Activated naive CD4-positive, alpha-beta T cell treated with anti-CD3 and anti-CD28 coated beads, Interleukin-2, amount 50 U/mL, for 16 hours (primary cell): Measurements from ENCODE around the gene VWA2.

ENCODE experiments used
- DNase-seq: peaks from one replicate; pipeline ENCODE4 v3.0.0-alpha.2; 2020

The VWA2 gene

DNA sequence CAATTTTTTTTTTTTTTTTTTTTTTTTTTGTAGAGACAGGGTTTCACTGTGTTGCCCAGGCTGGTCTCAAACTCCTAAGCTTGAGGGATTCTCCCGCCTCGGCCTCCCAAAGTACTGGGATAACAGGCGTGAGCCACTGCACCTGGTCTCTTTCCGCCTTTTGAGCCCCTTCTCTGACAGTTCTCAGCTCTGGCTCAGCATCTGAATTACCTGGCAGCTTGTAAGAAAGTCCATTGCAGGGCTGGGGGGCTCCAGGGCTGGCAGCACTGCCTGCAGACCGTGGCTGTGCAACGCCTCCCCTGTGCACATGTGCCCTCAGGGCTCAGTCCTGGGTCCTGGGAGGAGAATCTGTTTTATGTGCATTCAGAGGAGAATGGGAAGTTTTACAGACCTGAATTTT lies 37.6 kb downstream of the VWA2 start:
- no peak for DNase-seq

DNA sequence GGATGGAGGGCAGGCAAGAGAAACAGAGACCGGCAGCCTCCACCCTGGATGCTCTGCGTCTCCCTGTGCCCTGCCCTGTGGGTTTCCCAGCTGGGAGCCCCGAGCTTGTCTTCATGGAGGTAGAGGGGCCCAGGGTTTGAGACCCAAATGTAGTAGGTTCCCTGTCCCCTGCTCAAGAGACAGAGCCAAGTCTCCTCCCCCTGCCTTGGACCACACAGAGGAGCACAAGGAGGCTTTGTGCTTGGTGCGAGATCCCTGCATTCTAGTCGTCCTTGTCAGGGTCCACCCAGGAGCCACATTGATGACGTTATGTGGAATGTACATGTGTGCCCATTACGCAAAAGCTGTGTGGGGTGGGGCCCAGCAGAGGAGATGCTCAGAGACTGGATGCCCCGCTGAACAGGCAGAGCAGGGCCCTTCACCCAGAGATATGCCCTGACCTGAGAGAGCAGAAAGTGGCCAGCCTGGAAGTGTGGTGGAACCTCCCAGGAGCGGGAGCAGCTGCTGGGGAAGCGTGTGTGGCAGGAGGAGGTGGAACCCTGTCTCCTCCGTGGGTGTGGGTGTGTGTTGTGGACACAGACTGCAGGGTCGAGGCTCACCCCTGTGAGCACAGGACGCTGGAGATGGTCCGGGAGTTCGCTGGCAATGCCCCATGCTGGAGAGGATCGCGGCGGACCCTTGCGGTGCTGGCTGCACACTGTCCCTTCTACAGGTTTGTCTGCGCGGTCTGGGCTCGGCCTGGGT lies 39.3 kb downstream of the VWA2 start:
- DNase-seq: no peak

DNA sequence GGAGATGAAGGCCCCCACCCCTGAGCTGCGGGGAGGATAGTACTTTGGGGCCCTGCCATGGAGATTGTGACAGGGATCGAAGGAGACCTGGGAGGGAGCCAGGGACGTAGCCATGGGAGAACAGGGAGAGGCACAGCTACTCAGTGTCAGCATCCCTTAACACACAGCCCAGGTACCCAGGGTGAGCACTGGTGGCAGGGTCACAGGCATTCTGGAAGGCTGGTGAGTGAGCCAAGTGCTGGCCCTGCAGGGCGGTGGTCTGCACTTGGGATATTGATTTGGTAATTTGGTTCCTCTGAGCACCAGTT lies 39.8 kb downstream of the VWA2 start:
- no peak for DNase-seq

DNA sequence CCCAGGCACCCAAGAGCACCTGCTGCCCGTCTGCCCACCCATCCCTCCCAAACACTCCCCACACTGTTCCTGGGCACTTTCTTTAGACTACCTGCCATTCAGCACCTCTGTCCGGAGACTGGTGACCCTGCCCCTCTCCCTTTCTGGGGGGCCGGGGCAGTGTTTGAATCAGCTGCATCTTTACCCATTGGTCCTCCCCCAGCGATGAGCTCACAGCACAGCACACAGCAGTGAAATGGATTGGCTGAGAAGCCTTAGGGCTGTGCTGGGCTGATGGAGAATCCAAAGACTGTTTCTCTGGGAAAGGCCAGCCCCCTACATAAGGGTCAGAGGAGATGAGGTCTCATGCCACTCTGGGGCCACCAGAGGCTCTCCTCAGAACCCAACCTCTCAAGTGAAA lies 40.2 kb downstream of the VWA2 start:
- no peak for DNase-seq

DNA sequence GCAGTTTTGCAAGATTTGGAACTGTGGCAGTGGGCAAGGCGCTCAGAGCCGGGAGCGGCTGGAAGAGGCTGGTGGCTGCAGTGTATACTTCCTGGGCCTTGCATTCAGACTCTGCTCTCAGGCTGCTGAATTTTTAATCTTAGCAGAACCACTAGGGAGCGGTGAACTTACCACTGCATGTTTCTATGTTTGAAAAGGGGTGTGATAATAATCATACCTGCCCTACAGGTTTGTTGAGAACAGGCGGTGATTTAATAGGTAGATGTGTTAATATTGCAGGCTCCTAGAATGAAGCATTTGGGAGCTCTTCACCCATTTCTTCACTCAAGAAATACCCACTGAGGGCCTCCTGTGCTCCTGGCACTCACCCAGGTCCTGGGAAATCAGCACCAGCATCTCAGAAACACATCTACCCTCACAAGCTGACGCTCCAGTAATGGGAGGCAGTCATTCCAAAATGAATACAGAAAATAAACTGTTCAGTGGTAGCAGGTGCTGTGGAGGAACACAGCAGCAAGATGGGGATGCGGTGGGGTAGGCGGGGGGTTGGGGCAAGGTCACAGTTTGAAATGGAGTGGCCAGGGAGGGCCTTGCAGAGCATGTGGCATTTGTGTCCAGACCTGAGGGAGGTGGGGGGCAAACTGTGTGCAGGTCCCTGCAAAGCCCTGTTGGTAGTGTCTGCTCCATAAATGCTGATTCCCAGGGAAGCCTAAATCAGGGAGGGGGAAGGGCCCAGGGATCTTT lies 41.0 kb downstream of the VWA2 start:
- no peak for DNase-seq

DNA sequence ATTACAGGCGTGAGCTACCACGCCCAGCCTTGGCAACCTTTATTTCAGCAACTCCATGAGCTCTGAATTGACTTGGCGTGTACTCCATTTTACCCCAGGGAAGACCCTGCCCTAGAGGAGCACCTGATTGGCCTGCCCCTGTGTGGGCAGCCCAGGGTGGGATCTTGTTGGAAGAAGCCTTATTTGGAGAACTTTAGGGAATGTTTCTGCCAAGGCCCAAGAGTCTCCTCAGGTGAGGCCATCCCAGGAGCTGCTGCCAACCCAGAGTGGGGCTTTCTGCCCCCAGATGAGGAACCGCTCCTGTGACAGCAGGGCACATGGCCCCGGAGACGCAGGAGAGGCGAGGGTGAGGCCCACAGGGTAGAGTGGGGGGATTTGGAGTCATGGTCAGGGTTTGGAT lies 42.0 kb downstream of the VWA2 start:
- DNase-seq: no peak

DNA sequence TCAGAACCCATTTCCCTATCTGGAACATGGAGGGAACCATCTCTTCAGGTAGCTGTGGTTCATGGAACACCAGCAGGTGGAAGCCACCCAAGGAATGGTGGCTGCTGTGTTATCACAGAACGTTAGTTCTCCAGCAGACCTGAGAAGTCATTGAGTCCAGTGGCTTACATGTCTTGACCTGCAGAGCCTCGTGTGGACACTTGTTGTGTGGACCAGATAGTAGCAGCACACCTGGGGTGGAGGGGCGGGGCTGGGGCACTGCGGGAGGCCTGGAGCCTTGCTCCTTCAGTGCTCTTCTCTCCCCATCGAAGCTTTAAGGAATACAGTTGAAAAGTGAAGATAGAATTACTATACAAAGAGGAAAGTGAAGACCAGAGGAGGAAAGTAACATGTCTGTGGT lies 42.4 kb downstream of the VWA2 start:
- DNase-seq: no peak

DNA sequence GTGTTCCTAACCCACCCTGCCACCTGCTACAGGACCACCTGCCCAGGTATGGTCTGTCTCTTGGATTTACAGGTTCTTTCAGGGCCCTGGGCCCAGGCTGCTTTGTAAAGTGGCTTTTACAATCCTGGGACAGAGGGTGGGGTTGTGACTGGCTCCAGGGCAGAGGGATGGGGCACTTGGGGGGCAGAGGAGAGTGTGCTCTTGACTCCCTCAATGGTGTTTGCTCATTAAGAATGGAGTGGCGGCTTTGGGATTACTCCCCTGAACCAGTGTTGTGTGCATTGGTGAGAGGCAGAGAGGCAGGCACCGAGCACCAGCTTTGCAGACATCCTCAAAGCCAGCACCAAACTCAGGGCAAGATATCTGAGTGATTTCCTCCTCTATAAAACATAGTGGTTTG lies 43.5 kb downstream of the VWA2 start:
- no peak for DNase-seq

DNA sequence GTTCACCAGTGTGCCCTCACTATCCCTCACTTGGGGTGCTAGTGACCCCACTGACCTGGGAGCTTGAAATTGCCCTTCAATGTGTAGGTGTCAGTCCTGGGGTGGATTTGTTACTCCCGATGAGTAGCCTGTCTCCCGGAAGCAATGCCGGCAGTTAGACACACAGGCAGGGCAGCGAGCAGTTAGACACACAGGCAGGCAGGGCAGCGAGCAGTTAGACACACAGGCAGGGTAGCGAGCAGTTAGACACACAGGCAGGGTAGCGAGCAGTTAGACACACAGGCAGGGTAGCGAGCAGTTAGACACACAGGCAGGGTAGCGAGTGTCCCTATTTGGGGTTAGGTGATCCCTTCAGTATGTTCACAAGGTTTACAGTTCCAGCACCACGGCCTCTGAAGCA lies 44.0 kb downstream of the VWA2 start:
- DNase-seq: no peak

DNA sequence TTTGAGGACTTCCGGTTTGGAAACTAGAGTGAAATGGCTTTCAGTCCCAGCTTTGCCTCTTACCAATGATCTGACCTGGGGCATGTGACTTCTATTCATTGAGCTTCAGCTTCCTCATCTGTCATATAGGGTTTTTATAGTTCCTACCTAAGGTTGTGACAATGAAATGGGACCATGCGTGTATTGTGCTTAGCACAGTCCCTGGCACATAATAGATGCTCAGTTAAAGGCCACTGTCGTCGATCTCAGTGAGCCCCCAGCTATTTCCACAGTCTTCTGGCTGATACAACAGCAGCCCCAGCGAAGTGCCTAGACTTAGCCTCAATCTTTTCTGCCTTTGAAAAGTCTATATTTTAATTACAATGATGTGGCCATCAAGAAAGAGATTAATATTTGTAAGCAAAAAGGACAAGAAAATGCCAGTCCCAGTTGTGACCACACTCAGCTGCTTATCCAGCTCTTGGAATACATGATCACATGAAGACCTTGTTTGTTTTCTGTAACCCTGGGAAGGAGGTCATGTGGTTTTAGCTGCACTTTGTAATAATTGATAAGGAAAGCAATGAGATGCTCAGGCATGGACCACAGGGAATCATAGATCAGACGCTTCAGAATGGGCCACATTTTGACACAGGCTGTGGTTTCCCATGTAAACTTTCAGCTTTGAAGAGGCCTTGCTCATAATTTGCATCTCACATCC lies 44.6 kb downstream of the VWA2 start:
- no peak for DNase-seq

DNA sequence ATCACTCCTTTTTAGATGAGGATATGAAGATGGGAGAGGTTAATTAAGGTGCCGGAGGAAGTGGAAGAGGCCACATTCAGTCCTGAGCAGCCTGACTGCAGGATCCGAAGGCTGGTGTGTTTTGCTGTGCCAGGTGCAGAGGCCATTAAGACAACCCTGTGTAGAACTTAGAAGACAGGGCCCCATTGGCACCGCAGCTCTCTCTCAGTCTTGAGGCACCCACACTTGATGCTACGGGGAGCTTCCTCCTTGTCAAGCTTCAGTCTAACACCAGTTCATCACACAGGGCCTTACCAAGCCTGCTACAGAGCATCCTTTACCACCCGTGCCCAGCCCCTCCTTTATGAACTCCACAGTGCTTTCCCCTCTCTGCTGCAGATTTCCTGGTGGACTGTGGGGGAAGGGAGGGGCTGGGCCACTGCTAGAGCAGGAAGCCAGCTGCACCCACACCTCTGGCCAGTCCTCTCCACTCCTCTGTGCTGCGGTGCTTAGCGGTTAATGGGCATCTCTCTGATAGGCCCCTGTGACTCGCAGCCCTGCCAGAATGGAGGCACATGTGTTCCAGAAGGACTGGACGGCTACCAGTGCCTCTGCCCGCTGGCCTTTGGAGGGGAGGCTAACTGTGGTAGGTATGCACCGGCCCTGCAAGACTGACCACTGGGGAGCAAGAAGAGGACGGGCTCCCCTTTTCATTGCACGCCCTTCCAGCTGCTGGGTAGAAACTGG lies 45.5 kb downstream of the VWA2 start:
- DNase-seq: no peak

DNA sequence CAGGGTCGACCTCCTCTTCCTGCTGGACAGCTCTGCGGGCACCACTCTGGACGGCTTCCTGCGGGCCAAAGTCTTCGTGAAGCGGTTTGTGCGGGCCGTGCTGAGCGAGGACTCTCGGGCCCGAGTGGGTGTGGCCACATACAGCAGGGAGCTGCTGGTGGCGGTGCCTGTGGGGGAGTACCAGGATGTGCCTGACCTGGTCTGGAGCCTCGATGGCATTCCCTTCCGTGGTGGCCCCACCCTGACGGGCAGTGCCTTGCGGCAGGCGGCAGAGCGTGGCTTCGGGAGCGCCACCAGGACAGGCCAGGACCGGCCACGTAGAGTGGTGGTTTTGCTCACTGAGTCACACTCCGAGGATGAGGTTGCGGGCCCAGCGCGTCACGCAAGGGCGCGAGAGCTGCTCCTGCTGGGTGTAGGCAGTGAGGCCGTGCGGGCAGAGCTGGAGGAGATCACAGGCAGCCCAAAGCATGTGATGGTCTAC lies 46.9 kb downstream of the VWA2 start:
- no peak for DNase-seq

DNA sequence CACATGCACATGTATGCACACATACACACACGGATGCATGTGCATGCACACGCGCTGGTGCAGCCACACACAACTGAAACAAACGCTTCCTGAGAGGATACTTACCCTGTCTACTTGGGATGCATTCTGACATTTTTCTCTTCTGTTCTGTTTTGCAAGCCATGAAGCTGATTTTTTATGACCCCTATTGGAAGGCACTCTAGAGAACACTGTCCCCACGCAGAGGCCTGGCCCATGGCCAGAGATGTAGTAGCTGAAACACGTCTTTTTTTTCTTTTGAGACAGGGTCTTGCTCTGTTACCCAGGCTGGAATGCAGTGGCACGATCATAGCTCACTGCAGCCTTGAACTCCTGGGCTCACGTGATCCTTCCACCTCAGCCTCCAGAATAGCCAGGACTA lies 47.9 kb downstream of the VWA2 start:
- no peak for DNase-seq

DNA sequence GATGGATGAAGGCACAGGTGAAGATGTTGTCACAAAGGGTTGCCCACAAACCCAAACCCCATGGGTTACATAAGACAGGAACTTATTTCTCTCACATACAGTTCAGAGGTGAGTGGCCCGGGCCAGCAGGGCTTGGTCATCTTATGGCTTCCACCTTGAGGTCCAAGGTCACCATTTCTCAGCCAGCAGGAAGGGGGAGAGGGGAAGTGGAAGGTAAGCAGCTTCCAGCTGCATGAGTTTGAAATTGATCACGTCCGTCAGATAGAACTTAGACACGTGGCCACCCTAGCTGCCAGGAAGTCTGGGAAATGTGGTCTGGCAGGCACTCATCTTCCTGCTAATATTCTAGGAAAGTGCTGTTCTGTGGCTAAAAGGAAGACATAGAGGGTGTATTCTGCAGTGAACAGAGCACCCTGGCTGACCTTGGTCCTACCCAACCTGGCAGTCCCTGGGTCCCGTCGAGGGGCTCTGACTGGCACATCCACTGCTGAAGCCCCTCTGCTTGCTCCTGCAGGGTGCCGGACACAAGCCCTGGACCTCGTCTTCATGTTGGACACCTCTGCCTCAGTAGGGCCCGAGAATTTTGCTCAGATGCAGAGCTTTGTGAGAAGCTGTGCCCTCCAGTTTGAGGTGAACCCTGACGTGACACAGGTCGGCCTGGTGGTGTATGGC lies 49.5 kb downstream of the VWA2 start:
- DNase-seq: no peak

DNA sequence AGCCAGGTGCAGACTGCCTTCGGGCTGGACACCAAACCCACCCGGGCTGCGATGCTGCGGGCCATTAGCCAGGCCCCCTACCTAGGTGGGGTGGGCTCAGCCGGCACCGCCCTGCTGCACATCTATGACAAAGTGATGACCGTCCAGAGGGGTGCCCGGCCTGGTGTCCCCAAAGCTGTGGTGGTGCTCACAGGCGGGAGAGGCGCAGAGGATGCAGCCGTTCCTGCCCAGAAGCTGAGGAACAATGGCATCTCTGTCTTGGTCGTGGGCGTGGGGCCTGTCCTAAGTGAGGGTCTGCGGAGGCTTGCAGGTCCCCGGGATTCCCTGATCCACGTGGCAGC lies 50.0 kb downstream of the VWA2 start:
- no peak for DNase-seq

DNA sequence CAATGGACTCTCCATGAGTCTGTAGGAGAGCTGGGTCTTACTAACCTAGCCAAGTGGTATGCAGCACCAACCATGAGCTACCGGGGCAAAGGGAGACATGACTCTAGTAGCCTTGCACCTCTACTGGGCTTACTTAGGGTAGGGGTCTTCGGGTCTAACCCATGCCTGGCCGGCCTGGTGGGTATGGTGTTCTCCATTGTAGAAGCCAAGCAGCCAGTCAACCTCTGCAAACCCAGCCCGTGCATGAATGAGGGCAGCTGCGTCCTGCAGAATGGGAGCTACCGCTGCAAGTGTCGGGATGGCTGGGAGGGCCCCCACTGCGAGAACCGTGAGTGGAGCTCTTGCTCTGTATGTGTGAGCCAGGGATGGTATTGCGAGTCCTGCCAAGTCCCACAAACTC lies 51.0 kb downstream of the VWA2 start:
- no peak for DNase-seq

DNA sequence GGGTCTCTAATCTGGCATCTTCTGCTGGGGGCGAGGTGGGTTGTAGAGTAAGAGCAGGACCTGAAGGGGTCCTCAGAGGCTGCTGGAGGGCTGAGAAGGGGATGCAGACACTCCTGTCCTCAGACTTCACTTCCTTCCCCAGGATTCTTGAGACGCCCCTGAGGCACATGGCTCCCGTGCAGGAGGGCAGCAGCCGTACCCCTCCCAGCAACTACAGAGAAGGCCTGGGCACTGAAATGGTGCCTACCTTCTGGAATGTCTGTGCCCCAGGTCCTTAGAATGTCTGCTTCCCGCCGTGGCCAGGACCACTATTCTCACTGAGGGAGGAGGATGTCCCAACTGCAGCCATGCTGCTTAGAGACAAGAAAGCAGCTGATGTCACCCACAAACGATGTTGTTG lies 52.0 kb downstream of the VWA2 start:
- no peak for DNase-seq

DNA sequence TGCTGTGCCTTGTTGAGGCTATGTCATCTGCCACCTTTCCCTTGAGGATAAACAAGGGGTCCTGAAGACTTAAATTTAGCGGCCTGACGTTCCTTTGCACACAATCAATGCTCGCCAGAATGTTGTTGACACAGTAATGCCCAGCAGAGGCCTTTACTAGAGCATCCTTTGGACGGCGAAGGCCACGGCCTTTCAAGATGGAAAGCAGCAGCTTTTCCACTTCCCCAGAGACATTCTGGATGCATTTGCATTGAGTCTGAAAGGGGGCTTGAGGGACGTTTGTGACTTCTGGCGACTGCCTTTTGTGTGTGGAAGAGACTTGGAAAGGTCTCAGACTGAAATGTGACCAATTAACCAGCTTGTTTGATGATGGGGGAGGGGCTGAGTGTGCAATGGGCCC lies 52.5 kb downstream of the VWA2 start:
- no peak for DNase-seq

DNA sequence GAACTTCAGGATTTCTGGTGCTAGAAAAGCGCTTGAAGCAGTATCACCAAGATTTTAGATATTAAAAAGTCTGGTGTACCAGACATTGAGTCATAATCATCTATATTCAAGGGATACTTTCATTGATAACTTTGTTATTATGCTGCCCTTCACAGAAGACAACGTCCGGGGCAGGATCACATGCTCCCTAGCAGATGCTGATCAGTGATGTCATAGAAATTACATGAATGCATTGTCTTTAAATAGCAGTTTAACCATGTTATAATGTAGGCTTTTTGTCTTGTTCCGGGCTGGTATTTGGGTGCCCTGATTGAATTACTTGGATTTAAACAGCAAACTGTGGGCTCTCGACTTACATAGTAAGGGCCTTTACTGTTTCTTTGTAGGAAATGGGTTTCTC lies 54.0 kb downstream of the VWA2 start:
- DNase-seq: no peak

DNA sequence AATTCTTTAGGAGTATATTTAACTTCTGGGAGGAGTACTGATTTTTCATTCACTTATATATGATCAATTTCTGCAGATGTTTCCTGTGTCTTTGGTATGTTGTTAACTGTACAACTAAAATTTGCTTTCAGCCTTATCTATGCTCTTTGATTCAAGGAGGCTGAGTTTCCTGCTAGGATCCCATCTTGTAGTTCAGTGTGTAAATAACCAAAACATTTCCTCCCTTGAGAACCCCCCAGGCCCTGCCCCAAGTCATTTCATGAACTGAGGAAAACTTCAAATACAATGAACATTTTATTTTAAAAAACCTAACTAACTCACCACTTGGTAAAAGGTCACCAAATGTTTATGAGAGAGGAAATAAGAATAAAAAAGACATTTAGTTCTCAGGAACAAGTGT lies 55.5 kb downstream of the VWA2 start:
- DNase-seq: no peak

DNA sequence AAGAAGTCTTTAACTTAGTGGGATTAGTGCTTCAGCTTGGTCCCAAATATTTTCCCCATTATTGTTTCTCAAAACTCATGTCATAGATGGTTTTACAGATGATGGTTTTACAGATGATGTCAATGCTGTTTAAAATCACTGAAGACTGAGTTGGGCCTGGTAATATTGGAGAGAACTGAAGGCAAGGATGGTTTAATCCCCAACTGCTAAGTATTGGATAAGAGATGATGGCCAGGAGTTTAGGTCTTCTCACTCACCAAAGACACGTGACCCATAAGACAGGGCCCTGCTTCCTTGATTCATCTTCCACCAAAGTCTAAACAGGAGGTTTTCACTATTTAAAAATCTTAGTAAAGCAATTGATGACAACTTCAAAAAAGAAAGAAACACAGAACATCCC lies 56.3 kb downstream of the VWA2 start:
- no peak for DNase-seq

DNA sequence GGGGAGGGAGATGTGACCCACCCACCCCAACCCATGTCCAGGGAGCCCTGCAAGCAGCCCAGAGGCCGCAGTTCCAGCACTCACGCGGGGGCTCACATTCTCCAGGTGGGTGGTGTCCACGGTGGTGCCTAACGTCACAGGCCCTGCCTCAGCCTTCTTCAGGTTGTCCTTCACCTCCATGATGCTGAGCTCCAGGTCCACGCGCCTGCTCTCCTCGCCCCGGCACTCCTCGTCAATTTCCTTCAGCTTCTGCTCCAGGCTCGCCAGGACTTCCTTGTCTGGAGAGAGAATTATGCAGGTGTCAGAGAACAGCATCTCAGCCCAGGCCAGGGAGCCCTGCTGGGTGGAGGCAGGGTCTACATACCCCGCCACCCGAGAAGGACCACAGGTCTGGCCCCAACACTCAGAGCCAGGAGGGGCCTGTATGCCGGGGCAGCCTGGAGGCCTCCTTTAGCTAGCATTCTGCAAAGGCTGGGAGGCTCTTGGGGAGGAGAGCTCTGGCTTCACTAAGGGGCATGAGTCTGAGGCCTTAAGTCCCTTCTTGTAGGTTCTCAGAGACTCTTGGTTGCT lies 58.2 kb downstream of the VWA2 start:
- DNase-seq: no peak
